Breast epithelium (tissue), 3 donors: ENCODE data around the gene DHX57.

Experiments used
- POLR2A ChIP-seq: fragments of 450-650 bp; IDR thresholded peaks from one replicate; pipeline ENCODE4 v1.6.1; 2016; ENCODE audit warnings: antibody characterized with exemption, mild to moderate bottlenecking, moderate library complexity
- TF ChIP-seq, protein P1 (sequence below), 3 donors: fragments of 450-650 bp; IDR thresholded peaks; one replicate each; pipeline ENCODE4 v1.5.1; 2016 to 2017; ENCODE audit warnings: antibody characterized with exemption in 3 of 3, mild to moderate bottlenecking in 3 of 3, moderate library complexity in 3 of 3

DNA sequence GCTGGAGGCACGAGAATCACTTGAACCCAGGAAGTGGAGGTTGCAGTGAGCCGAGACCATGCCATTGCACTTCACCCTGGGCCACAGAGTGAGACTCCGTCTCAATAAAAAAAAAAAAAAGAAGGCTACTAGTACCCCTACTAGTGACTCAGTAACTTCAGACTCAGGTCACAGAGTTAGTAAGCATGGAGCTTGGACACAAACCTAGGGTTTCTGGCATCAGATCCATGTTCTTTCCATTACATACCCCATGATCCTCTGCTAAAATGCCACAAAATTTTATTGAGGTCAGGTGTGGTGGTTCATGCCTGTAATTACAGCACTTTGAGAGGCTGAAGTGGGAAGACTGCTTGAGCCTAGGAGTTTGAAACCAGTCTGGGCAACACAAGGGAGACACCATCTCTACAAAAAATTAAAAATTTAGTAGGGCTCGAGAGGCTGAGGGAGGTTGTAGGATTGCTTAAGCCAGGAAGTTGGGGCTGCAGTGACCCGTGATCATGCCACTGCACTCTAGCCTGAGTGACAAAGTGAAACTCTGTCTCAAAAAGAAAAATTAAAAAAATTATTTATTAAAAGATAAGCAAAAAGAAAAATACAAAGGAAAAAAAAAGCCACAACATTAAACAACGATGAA is 45.1 kb downstream of the DHX57 start:
- TF ChIP-seq, protein P1, sequence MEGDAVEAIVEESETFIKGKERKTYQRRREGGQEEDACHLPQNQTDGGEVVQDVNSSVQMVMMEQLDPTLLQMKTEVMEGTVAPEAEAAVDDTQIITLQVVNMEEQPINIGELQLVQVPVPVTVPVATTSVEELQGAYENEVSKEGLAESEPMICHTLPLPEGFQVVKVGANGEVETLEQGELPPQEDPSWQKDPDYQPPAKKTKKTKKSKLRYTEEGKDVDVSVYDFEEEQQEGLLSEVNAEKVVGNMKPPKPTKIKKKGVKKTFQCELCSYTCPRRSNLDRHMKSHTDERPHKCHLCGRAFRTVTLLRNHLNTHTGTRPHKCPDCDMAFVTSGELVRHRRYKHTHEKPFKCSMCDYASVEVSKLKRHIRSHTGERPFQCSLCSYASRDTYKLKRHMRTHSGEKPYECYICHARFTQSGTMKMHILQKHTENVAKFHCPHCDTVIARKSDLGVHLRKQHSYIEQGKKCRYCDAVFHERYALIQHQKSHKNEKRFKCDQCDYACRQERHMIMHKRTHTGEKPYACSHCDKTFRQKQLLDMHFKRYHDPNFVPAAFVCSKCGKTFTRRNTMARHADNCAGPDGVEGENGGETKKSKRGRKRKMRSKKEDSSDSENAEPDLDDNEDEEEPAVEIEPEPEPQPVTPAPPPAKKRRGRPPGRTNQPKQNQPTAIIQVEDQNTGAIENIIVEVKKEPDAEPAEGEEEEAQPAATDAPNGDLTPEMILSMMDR (IDR thresholded peaks at IDR 0.05): no peak
- no peak for TF ChIP-seq POLR2A
